H54 (cell line): ENCODE data around the gene RHBDD3.
"Not testable (repeated sequence)": the region's sequence is repeated elsewhere in the genome, so short reads cannot be mapped to it uniquely, and the experiment has no call there.

Source experiments
- DNase-seq: peaks from one replicate; pipeline ENCODE4 v3.0.0; 2011; ENCODE audit warnings: low spot score, mixed read lengths; ENCODE audit not compliant: insufficient read length
- FAIRE-seq: peaks from 3 replicates; lab custom pipeline; 2011; peaks lifted over from hg19 to GRCh38; lab: Jason Lieb, UNC
- POLR2A ChIP-seq: IDR thresholded peaks from 2 replicates; pipeline ENCODE4 v1.6.1; 2011; ENCODE audit warnings: low read depth, mild to moderate bottlenecking, low read length

The RHBDD3 gene

DNA sequence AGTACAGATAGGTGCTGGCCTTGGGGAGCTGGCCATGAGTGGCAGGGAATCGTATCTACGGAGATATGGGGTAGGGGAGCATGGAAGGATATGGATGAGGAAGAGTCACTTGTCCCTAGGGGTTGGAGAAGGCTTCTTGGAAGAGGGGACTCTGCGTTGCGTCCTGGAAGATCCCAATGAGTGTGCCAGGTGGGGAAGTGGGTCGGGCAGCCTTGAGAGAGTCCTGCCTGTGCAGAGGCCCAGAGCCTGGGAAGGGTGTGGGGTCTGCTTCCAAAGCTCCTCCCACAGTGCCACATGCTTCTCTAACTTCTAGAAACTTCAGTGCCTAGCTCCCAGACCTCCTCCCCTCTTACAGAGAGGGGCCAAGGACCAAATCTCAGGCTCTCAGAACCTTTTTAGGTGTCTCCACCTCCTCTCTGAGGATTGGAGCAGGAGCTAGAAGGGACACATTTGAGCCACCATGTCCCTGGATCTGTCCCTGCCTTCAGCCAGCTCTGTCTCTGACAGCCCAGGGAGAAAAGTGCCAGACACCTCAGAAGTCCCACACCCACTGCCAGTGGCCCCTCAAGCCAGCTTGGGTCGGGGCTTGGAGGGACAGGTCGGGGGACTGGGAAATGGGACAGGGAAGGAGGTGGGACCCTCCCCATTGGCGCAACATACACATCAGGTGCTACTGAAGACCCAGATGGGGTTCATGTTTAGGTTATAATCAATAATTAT is 11.0 kb downstream of the RHBDD3 start:
- no peak for TF ChIP-seq POLR2A
- no peak for FAIRE-seq
- no peak for DNase-seq

DNA sequence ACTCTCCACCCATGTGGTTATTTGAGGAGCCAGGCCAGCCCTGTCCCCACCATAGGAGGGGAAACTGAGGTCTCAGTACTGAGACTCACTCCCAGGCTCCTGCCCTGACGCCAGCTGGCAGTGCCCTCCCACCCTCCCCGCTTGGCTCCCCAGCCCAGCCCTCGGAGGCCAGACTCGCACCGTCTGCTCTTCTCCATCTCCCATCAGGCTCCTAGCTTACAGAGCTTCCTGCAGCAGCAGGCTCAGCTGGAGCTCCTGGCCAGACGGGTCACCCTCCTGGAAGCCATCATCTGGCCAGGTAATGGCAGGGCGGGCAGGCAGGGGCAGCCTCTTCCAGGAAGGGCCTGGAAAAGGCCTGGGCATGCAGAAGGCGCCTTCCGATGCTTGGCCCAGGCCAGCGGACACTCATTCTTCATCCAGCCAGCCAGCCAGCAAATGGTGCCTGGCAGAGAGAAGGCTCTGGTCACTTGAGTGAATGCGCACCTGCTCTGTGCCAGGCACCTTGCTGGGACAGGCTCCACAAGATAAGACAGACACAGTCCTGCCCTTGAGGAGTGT is 12.6 kb downstream of the RHBDD3 start:
- FAIRE-seq = no peak
- TF ChIP-seq POLR2A = no peak
- no peak for DNase-seq

DNA sequence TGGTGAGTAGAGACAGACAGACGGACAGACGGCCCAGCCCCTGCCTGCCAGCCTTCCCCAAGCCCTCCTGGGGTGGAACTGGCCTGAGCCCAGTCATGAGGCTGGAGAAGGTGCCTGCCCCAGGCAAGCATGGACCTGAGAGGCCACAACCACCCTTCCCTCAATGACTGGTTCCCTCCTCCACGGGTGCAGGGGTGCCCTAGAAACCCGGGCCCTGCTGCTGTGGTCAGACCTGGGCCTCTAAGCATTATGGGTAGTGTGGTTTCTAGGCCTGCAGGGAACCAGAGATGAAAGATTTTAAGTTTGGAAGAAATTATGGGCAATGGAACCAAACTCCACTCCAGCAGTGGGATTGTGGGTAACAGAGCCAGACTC is 13.5 kb downstream of the RHBDD3 start:
- DNase-seq (no peak), FAIRE-seq (no peak)
- TF ChIP-seq POLR2A = no peak

DNA sequence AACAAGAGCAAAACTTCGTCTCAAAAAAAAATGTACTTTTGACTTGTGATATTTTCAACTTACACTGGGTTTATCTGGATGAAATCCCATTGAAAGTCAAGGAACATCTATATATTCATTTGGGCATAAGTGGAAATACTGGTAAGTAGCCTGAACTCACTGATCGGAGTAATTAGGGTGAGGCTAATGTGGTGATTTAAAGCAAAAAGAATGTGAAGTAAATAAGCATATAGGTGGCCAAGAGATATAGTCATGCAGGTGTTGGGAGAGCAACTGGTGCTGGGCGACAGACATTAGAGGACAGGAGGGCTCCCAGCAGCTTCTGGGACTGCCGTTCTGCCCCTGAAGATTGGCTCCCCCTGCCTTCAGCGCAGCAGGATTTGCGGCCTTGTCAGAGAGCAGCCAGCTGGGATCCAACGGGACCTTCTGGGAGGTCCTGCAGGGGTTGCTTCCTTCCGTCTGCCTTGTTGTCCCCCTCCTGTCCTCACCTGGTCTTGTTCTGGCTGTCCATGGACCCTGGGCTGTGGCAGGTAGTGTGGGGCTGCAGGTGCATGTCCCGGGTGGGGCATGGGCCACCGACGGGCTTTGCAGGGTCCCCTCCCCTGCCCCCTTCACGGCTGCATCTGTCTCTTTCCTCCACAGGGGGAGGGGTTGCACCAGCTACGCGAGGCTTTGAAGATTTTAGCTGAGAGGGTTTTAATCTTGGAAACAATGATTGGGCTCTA is 14.1 kb downstream of the RHBDD3 start:
- TF ChIP-seq POLR2A = no peak
- FAIRE-seq = no peak
- no peak for DNase-seq

DNA sequence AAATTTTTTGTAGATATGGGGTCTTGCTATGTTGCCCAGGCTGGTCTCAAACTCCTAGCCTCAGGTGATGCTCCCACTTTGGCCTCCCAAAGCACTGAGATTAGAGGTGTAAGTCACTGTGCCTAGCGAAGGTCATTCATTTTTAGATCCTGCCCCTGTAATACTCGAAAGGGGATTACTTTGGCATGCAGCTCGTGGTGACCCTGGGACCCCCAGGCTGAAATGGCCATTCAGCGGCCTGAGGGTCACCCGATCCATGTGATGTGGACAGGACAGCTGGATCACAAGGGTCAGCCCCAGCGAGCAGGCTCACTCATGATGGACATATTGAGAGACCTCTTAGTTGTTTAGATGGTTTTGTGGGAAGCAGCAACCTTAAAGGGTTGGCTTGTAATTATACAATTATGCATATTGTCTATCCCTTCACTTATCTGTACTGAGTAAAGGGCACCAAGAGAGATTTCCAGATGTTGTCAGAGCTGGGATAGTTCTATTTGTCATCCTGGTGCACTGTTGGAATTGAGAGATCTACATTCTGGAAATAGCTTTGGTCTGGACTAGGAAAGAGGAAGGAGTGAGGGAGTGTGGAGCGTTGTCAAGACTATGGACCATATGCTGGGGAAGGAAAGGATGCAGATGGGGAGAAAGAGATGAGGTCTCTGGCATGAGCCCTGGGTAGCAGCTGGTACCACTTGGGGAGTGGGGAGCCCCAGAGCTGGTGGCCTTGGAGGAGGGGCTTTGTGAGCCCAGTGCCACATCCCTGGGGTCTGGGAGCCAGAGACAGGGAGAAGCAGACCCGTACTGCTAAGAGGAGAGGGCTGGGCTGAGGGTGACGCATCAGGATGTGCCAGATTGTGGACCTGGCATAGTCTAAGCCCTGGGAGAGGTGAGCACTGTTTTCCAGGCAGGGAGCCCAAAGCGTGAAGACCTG is 15.5 kb downstream of the RHBDD3 start:
- DNase-seq = no peak
- no peak for FAIRE-seq
- no peak for TF ChIP-seq POLR2A

DNA sequence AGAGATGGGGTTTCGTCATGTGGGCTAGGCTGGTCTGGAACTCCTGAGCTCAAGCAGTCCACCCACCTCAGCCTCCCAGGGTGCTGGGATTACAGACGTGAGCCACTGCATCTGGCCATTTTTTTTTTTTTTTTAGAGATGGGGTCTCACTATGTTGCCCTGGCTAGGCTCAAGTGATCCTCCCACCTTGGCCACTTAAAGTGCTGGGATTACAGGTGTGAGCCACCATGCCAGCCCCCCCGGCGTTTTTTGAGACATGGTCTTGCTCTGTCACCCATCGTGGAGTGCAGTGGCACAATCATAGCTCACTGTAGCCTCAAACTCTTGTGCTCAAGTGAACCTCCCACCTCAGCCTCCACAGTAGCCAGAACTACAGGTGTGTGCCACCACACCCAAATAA is 16.5 kb downstream of the RHBDD3 start:
- DNase-seq (no peak), FAIRE-seq (no peak)
- no peak for TF ChIP-seq POLR2A

DNA sequence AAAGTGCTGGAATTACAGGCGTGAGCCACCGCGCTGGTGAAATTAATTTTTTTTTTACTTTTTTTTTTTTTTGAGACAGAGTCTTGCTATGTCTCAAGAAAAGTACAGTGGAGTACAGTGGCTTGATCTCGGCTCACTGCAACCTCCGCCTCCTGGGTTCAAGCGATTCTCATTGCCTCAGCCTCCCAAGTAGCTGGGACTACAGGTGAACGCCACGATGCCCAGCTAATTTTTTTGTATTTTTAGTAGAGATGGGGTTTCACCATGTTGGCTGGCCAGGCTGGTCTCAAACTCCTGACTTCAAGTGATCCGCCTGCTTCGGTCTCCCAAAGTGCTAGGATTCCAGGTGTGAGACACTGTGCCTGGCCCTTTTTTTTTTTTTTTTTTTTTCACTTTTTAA is 19.9 kb downstream of the RHBDD3 start:
- not testable (repeated sequence) for FAIRE-seq

DNA sequence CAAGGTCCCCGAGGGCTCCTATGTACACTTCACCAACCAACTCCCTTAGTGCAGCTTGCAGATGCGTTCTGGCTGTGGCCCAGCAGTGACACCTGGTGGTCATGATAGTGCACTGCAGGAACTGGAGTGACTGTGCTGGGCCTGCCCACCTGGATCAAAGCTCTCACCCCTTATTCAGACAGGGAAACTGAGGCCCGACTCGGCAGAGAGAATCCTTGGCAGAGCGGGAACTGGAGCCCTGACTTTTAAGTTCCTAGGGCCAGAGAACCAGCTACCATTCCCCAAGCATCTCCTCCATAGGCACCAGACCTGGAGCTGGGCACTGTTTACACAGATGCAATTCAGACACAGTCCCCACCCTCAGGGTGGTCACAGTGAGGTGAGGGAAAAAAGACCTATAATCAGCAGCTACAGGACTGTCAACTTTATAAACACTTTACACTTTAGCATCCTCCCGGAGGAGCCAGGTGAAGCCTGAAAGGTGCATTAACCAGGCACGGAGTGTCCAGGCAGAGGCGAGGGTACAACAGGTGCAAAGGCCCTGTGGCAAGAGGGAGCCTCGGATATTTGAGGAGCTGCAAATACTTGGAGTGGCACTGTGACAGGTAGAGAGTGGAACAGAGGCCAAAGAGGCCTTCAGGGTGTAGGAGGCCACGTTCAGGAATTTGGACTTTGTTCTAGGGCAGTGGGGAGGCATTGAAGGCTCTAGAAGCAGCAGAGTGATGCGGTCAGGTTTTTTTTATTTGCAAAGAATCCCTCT is 22.0 kb downstream of the RHBDD3 start:
- TF ChIP-seq POLR2A = no peak
- DNase-seq = peak; percentile 62
- FAIRE-seq = no peak

More for the DNA sequence above, 19.9 kb downstream of the RHBDD3 start:
- DNase-seq = not testable (repeated sequence)

DNA sequence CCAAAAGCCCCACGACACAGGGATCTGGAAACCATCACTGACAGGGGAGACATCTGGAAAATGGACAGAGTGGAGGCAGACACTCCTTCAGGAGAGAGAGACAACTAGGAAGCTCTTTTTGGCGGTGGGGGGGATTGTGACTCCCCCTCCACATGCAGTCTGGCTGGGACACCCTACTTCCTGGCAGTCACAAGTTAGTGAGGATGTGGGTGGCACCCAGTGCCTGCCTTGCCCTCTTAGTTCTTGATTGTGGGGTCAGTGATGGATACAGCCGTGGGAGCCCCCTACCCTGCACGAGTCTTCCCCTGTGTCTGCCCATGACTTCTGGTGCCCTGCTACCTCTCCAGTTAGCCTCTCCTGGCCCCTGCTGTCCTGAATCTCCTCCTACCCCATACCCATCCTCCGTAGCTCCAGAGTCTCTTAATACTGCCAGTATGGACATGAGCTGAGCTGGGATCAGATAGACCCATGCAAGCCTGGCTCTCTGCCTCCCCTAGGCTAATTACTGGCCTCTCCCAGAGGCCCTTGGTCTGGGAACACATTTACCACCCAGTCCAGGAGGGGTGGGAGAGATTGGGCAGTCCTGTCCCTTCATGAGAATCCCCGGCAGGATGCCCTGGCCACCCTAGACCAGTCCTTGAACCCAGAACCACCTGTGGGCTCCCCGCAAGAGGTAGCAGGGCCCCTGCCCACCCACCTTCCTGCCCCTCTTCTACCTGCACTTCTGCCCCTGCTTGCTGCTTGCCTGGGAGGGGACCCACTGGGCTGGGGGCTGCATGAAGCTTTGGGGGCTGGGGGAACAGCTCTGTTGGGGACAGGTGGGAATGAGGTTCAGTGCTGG is 22.8 kb downstream of the RHBDD3 start:
- DNase-seq = no peak
- FAIRE-seq = no peak
- TF ChIP-seq POLR2A = no peak

DNA sequence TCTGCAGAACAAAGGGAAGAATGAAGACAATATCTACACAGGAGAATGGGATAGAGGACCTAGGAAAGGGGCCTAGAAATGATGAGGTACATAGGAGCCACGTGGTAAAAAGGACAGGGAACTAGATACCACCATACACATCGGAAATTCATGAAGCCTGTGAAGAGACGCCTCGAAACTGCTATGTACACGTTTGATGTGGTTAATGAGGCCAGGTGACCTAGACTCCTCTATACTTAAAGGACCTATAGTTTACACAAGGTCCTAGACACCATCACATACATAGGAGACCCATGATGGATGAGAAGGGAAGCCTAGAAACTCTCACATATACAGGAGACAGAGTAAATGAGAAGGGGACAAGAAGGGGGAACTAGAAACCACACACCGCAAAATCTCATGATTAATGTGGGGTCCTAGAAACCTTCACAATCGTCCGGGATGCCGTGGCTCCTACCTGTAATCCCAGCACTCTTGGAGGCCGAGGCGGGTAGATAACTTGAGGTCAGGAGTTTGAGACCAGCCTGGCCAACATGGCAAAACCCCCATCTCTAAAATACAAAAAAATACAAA is 23.8 kb downstream of the RHBDD3 start:
- FAIRE-seq (no peak), DNase-seq (no peak)
- TF ChIP-seq POLR2A = no peak

DNA sequence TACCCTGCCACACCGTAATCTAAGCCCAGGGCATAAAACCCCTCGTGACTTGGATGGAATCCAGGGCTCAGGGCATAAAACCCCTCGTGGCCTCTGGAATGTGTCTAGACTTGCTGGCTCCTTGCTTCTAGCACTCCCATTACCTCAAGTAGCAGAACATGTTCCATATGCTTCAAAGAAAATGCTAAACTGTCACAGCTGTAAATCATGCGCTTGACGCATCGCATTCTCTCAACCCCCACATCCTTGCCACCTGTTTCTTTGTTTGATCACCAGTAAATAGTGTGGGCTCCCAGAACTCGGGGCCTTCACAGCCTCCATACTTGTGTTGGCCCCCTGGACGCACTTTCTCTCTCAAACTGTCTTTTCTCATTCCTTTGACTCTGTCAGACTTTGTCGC is 27.3 kb downstream of the RHBDD3 start:
- not testable (repeated sequence) for FAIRE-seq, DNase-seq

DNA sequence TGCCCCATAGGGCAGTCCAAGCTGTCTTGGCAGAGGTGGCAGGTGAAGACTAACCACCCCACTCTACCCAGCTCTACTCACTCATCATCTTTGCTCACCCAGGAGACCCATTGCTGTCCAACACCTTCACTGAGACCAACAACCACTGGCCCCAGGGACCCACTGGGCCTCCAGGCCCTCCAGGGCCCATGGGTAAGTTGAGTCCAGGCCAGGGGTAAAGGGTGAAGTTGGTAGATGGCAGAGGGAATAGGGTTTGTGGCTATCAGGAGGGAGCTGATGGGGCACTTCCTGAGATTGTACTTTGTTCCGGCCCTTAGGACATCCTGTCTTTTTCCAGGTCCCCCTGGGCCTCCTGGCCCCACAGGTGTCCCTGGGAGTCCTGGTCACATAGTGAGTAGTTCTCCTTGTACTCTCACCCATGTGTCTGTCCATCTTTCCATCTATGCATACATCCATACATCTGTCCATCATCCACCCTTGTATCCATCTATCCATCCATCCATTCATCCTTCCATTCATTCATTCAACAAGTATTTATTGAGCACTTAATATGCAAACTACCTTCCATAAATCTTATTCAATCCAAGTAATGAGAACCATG is 34.4 kb downstream of the RHBDD3 start:
- no peak for FAIRE-seq
- no peak for TF ChIP-seq POLR2A
- DNase-seq = no peak
